Measurements from ENCODE around the gene IL3. TPM values are rescaled to one million over a fixed set of nuclear protein-coding genes. Genes with fewer than 3 reads are reported as not detected.
A peak's percentile ranks its signal among the peaks of the same experiment; 100 is the strongest.

The IL3 gene
- total RNA-seq, 2 experiments from 2014 or later: 0.47 to 1.5 TPM

DNA sequence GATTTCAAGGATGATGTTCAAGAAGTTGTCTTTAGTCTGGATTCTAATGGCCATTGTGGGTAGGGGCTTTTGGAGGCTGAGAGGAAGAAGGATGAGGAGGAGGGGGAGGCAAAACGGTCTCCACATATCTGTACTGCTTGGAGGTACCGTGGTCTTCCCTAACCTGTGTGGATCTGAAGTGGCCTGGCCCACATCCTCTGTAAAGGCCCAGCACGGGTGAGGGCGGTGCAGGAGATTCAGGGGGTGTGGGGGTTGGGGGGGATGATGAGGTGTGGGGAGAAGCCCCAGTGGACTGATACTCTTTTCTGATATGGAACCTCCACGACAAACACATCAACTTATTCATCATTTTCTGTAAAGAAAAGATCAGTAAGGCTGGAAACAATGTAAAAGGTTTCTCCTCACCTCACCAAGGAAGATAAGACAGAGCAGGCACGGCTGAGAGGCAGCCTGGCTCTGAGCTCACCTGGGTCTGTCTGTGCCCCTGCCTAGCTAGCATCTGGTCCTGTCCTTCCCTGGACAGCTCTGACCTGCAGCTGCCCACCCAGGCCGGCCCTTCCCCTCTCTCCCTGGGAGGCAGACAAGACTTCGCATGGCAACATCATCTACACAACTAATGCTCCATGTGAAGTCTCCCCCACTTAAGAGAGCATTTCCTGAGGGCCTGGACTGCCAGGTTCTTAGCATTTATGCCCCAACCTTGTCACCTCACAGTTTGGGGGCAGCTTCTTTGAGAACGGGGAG, 5.6 kb upstream of the IL3 start:
- no peak overlapping the region for H3K27ac Mint-ChIP-seq
- H3K36me3 Mint-ChIP-seq: no peaks in the 10 kb centered on the region
- DNase-seq (peak; percentile 40), ATAC-seq (no peak)
- no peak overlapping the region for H3K4me3 Mint-ChIP-seq
- H3K9me3 Mint-ChIP-seq (ENCODE audit: low read depth): no peaks in the 10 kb centered on the region
- peaks cover 14% of the 10 kb centered on the region for H3K27me3 Mint-ChIP-seq
- peaks cover 54% of the 10 kb centered on the region for H3K4me1 Mint-ChIP-seq
- CTCF ChIA-PET: interaction anchor here (0.8 to 3.1 kb wide), 7 partner anchors 8 to 465 kb away, joined by 3 to 11 read pairs (median 5); no protein-coding TSS in a partner anchor

DNA sequence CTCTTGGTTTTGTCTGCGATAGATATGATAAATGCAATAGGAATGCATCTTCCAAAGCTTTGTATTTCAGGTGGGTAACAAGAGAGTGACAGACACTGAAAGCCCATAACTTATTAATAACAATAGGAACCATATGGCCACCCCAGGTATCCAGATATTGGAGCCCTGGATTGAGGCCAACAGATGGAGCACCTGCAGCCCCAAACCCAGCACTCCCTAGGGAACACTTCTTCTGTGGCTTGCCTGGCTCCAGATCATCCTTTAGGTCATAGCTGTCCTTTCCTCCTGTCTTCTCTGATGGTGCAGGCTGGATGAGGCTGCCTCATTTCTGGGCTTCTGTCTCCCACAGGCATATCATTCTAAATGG, 5.0 kb upstream of the IL3 start:
- Mint-ChIP-seq H3K27ac (no peak overlapping the region), H3K4me1 (peaks cover 58% of the 10 kb centered on the region), H3K27me3 (peaks cover 14% of the 10 kb centered on the region), H3K4me3 (no peak overlapping the region), H3K9me3 (ENCODE audit: low read depth) (no peaks in the 10 kb centered on the region), H3K36me3 (no peaks in the 10 kb centered on the region)
- DNase-seq (peak; percentile 38), ATAC-seq (no peak)
- CTCF ChIA-PET: interaction anchor here (0.8 to 3.1 kb wide), 7 partner anchors 8 to 465 kb away, joined by 3 to 11 read pairs (median 5); no protein-coding TSS in a partner anchor

DNA sequence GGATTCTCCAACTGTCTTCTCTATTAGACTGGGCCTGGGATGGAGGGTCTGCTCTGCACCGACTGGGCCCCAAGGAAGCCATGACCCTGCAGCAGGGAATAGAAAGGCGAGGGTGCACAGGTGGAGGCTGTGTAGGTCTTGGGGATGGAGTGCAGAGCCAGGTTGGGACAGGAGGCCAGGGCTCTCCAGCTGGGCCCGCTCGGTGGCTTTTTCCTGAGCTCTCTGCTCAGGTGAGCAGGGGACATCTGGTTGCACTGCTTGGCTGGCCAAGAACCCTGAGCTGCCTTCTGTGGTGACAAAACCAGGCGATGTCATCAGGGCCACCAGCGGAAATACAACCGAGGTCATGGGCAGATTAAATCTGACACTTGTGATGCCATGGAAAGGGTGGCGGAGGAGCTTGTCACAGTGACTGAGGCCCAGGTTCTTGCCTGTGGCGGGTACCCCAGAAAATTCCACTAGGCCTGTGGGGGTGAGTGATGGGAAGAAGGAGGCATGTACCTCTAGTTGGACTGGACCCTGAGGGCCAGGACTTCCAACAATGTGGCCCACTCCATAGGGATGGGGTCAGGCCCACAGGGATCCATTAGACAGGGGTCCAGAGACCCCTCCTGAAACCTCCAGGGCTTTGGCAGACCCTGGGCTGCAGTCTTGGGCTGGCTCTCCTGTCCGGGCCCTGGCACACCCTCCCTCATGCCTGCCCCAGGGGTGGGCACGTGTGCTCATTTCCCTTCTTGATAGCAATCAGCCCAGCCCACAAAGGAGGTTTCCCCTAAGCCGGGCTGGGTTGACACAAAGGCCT, 4.4 kb upstream of the IL3 start:
- Mint-ChIP-seq H3K36me3 (no peaks in the 10 kb centered on the region), H3K9me3 (ENCODE audit: low read depth) (no peaks in the 10 kb centered on the region), H3K27me3 (peaks cover 10% of the 10 kb centered on the region), H3K4me1 (peaks cover 64% of the 10 kb centered on the region), H3K4me3 (no peak overlapping the region), H3K27ac (peak overlapping the region; percentile 34)
- ATAC-seq: peak; percentile 76
- CTCF ChIA-PET: interaction anchor here (0.8 to 3.0 kb wide), 5 partner anchors 9 to 466 kb away, joined by 3 to 11 read pairs (median 4); no protein-coding TSS in a partner anchor
- DNase-seq: peak; percentile 77

- no peak for ATAC-seq
- CTCF ChIA-PET: interaction anchor here (0.9 to 3.0 kb wide), 5 partner anchors 10 to 467 kb away, joined by 3 to 11 read pairs (median 5); partner anchors contain the start of gene FNIP1
- no peaks in the 10 kb centered on the region for H3K36me3 Mint-ChIP-seq
- H3K4me1 Mint-ChIP-seq: peaks cover 64% of the 10 kb centered on the region
- DNase-seq: no peak
- H3K27ac Mint-ChIP-seq: peak overlapping the region; percentile 55
- no peak overlapping the region for H3K4me3 Mint-ChIP-seq
- peaks cover 7% of the 10 kb centered on the region for H3K27me3 Mint-ChIP-seq
- H3K9me3 Mint-ChIP-seq (ENCODE audit: low read depth): no peaks in the 10 kb centered on the region
Measured at GRCh38 chr5:132056610-132057497, 3.6 kb upstream of the IL3 start.

DNA sequence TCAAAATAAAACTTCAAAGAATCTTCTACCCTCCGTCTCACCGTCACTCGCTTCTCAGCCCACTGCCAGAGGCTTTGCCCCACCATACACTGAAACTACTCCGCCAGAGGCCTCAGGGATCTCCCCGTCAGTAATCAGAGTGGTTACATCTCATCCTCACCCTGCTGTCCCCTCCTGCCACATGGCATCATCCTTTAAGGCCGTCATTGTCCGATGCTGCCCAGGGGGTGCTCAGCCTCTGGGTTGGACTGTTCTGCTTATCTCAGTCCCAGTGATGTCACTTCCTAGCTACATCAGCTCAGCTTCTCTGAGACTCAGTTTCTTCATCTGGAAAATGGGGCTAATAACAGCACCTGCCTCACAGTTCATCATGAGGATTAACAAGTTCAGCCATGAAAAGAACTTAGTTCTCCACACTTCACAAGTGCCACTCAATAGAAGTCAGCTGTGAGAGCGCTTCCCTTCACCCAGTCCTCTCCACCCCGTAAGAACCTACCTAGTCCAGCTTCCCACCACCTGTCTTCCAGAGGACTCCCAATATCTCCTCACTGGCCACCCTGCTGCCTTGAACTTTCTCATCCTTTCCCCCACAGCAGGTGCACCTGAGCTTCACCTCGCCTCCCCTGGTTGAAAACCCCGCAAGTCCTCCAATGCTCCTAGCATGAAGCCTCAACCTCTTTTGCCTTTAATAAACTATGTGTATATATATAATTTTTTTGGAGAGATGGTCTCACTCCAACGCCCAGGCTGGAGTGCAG, 2.8 kb upstream of the IL3 start:
- H3K27ac Mint-ChIP-seq: no peak overlapping the region
- DNase-seq: no peak
- no peak overlapping the region for H3K4me3 Mint-ChIP-seq
- H3K4me1 Mint-ChIP-seq: peaks cover 64% of the 10 kb centered on the region
- H3K27me3 Mint-ChIP-seq: peaks cover 3% of the 10 kb centered on the region
- ATAC-seq: no peak
- no peaks in the 10 kb centered on the region for H3K36me3 Mint-ChIP-seq
- CTCF ChIA-PET: interaction anchor here (0.9 to 3.0 kb wide), 12 partner anchors 9 to 468 kb away, joined by 3 to 11 read pairs (median 4); partner anchors contain the start of gene FNIP1
- H3K9me3 Mint-ChIP-seq (ENCODE audit: low read depth): no peaks in the 10 kb centered on the region

DNA sequence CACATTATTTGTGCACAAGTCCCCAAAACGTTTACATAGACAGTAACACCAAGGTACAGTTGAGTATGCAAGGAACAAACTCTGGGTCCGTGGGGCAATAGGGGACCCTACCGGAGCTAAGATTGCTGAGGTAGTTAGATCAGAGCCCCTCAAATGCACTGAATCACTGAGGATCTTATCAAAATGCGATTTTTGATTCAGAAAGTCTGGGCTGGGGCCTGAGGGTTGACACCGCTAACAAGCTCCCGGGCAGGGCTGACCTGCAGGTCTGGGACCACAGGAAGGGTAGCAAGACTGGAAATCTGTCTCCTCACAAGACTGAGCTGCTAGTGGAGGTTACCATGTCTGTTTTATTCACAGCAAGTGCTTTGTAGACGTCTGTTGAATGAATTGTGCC, 1.8 kb upstream of the IL3 start:
- no peak overlapping the region for H3K4me3 Mint-ChIP-seq
- no peaks in the 10 kb centered on the region for H3K36me3 Mint-ChIP-seq
- H3K27ac Mint-ChIP-seq: no peak overlapping the region
- CTCF ChIA-PET: interaction anchor here (0.7 to 2.5 kb wide), 11 partner anchors 22 to 469 kb away, joined by 3 to 9 read pairs (median 4); partner anchors contain the start of gene FNIP1
- ATAC-seq (no peak), DNase-seq (no peak)
- H3K9me3 Mint-ChIP-seq (ENCODE audit: low read depth): no peaks in the 10 kb centered on the region
- H3K27me3 Mint-ChIP-seq: peaks cover 3% of the 10 kb centered on the region
- H3K4me1 Mint-ChIP-seq: peaks cover 72% of the 10 kb centered on the region

- CTCF ChIA-PET: interaction anchor here (0.7 to 2.5 kb wide), 8 partner anchors 22 to 470 kb away, joined by 3 to 9 read pairs (median 4); no protein-coding TSS in a partner anchor
- ATAC-seq (peak; percentile 43), DNase-seq (peak; percentile 71)
- Mint-ChIP-seq H3K4me3 (no peak overlapping the region), H3K36me3 (no peaks in the 10 kb centered on the region), H3K4me1 (peaks cover 73% of the 10 kb centered on the region), H3K27me3 (peaks cover 3% of the 10 kb centered on the region), H3K9me3 (ENCODE audit: low read depth) (no peaks in the 10 kb centered on the region), H3K27ac (peak overlapping the region; percentile 27)
Measured at GRCh38 chr5:132059043-132059695, 1.3 kb upstream of the IL3 start.

DNA sequence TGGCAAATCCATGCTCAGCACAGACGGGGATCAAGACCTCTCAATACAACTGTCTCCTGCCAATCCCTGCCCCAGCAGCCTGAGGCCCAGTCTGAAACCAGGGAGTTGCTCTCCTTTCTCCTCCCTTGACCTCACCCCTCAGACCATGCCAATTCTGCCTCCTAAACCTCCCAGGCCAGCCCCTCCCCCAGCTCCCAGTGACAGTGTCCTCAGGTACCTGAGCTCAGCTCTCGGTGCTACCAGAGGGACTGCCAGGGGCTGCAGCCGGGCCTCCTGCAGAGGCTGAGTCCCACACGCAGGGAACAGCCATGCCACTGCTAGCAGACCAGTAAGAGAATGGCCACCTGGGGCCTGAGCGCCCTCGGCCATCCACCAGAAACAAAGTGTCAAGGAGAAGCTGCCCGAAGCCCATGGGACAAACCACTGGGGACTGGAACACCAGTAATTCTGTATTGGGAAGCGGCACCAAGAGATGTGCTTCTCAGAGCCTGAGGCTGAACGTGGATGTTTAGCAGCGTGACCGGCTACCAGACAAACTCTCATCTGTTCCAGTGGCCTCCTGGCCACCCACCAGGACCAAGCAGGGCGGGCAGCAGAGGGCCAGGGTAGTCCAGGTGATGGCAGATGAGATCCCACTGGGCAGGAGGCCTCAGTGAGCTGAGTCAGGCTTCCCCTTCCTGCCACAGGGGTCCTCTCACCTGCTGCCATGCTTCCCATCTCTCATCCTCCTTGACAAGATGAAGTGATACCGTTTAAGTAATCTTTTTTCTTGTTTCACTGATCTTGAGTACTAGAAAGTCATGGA, 557 bp upstream of the IL3 start:
- no peak overlapping the region for H3K4me3 Mint-ChIP-seq
- peaks cover 72% of the 10 kb centered on the region for H3K4me1 Mint-ChIP-seq
- H3K27me3 Mint-ChIP-seq: peaks cover 3% of the 10 kb centered on the region
- ATAC-seq: no peak
- CTCF ChIA-PET: interaction anchor here (1.8 to 6.0 kb wide), 3 partner anchors 50 to 471 kb away, joined by 4 to 72 read pairs (median 9); partner anchors contain the start of gene ACSL6
- H3K9me3 Mint-ChIP-seq (ENCODE audit: low read depth): no peaks in the 10 kb centered on the region
- no peak overlapping the region for H3K27ac Mint-ChIP-seq
- peak; percentile 38 for DNase-seq
- no peaks in the 10 kb centered on the region for H3K36me3 Mint-ChIP-seq

- ATAC-seq (peak; percentile 57), DNase-seq (peak; percentile 88)
- no peaks in the 10 kb centered on the region for H3K36me3 Mint-ChIP-seq
- CTCF ChIA-PET: interaction anchor here (0.6 to 6.0 kb wide), 55 partner anchors 8 to 639 kb away, joined by 3 to 72 read pairs (median 5); partner anchors contain the start of genes ACSL6, CSF2, IRF1 and SLC22A4
- H3K4me3 Mint-ChIP-seq: no peak overlapping the region
- no peaks in the 10 kb centered on the region for H3K27me3 Mint-ChIP-seq
- peaks cover 52% of the 10 kb centered on the region for H3K4me1 Mint-ChIP-seq
- no peaks in the 10 kb centered on the region for H3K9me3 Mint-ChIP-seq (ENCODE audit: low read depth)
- peak overlapping the region; percentile 68 for H3K27ac Mint-ChIP-seq
Measured at GRCh38 chr5:132063090-132063911, 2.8 kb downstream of the IL3 start.

DNA sequence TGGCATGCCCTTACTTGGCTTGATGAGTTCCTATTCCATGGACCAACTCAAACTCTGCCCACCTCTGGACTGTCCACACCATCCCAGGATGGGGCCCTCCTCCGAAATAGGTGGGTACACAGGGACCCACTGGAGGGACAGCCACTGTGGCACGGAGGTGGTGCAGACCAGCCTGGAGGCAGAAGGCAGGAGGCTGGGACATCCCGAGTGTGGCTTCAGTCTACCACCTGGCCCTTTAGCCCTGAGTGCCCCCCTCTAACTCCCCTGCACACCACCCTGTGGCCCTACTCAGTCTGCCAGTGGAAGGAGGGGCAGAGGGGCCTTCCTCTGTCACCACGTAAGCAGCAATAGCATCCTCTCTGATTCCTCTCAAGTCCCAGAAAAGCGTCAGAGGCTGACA, 3.7 kb downstream of the IL3 start:
- no peak overlapping the region for H3K4me3 Mint-ChIP-seq
- DNase-seq: no peak
- no peak overlapping the region for H3K27ac Mint-ChIP-seq
- ATAC-seq: no peak
- CTCF ChIA-PET: interaction anchor here (0.8 to 6.0 kb wide), 36 partner anchors 14 to 475 kb away, joined by 3 to 72 read pairs (median 8); partner anchors contain the start of genes ACSL6 and SLC22A5
- H3K36me3 Mint-ChIP-seq: no peaks in the 10 kb centered on the region
- H3K9me3 Mint-ChIP-seq (ENCODE audit: low read depth): no peaks in the 10 kb centered on the region
- H3K4me1 Mint-ChIP-seq: peaks cover 49% of the 10 kb centered on the region
- no peaks in the 10 kb centered on the region for H3K27me3 Mint-ChIP-seq

Data from activated CD8-positive, alpha-beta memory T cell treated with anti-CD3 and anti-CD28 coated beads, Interleukin-2, amount 10 ng/mL, durations not matched to agents 7 days and 5 days (primary cell).